Urothelium cell line (cell line): Measurements from ENCODE around the gene QRFP.
"Not testable (repeated sequence)": the region's sequence is repeated elsewhere in the genome, so short reads cannot be mapped to it uniquely, and the experiment has no call there.

Experiments used
- DNase-seq: peaks from one replicate; pipeline ENCODE4 v3.0.0; 2011; ENCODE audit warnings: low spot score, mixed read lengths
- FAIRE-seq: peaks from 2 replicates; lab custom pipeline; 2011; peaks lifted over from hg19 to GRCh38; lab: Jason Lieb, UNC

QRFP gene

GRCh38 chr9:130920233-130920632 lies 23.6 kb upstream of the QRFP start:
- DNase-seq (no peak), FAIRE-seq (no peak)

- no peak for DNase-seq
- no peak for FAIRE-seq
These were observed 23.0 kb upstream of the QRFP start for GRCh38 chr9:130919559-130920145.

- no peak for DNase-seq
- no peak for FAIRE-seq
These were observed 22.4 kb upstream of the QRFP start for GRCh38 chr9:130918826-130919558.

- FAIRE-seq: no peak
- DNase-seq: no peak
These were observed 21.7 kb upstream of the QRFP start for GRCh38 chr9:130918101-130918825.

- DNase-seq: no peak
- FAIRE-seq: no peak
These were observed 20.8 kb upstream of the QRFP start for GRCh38 chr9:130917168-130917960.

- FAIRE-seq: no peak
- DNase-seq: no peak
These were observed 18.5 kb upstream of the QRFP start for GRCh38 chr9:130915096-130915447.

- FAIRE-seq (no peak), DNase-seq (no peak)
These were observed 17.9 kb upstream of the QRFP start for GRCh38 chr9:130914417-130915095.

- DNase-seq (no peak), FAIRE-seq (no peak)
These were observed 17.2 kb upstream of the QRFP start for GRCh38 chr9:130913599-130914416.

GRCh38 chr9:130912932-130913598 lies 16.5 kb upstream of the QRFP start:
- FAIRE-seq (no peak), DNase-seq (no peak)

- no peak for FAIRE-seq
- no peak for DNase-seq
These were observed 14.8 kb upstream of the QRFP start for GRCh38 chr9:130911254-130912049.

- DNase-seq, FAIRE-seq: not testable (repeated sequence)
These were observed 14.1 kb upstream of the QRFP start for GRCh38 chr9:130910670-130911069.

- DNase-seq, FAIRE-seq: not testable (repeated sequence)
These were observed 13.4 kb upstream of the QRFP start for GRCh38 chr9:130910041-130910440.

GRCh38 chr9:130908878-130909355 lies 12.3 kb upstream of the QRFP start:
- no peak for FAIRE-seq
- DNase-seq: no peak

GRCh38 chr9:130908146-130908877 lies 11.7 kb upstream of the QRFP start:
- FAIRE-seq: no peak
- DNase-seq: no peak

- no peak for FAIRE-seq
- no peak for DNase-seq
These were observed 10.3 kb upstream of the QRFP start for GRCh38 chr9:130906735-130907416.

GRCh38 chr9:130905902-130906734 lies 9.5 kb upstream of the QRFP start:
- DNase-seq (no peak), FAIRE-seq (no peak)
